Measurements from ENCODE around the gene HCN2.

HCN2 gene

DNA sequence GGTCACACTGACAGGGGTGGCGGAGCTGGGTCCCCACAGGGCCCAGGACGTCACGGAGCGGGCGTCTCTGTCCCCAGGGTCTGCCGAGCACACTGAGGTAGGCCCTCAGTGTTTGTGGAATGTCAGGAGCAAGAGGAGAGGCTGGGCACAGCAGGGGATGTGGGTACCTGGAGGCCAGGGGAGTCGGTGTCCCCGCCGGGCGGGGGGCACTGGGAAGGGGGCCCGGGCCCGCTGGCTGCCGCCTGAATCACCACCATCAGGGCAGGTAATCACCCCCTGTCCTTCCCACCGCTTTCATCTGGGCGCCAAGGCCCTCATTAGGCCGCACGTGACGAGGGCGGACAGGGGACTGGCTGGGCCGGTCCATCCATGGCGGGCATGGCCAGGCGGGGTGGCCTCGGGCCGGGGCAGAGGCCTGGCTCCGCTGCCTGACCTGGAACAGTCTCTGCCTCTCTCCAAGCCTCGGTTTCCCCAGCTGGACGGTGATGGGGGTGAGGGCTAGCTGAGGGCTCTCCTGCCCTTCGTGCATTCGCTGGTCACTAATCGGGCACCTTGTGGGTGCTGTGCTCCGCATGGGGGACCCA is 51.0 kb downstream of the HCN2 start:
- no peak for DNase-seq (ENCODE audit: low read depth)

- no peak for DNase-seq (ENCODE audit: low read depth)
Measured at GRCh38 chr19:641702-642101, 52.0 kb downstream of the HCN2 start.

DNA sequence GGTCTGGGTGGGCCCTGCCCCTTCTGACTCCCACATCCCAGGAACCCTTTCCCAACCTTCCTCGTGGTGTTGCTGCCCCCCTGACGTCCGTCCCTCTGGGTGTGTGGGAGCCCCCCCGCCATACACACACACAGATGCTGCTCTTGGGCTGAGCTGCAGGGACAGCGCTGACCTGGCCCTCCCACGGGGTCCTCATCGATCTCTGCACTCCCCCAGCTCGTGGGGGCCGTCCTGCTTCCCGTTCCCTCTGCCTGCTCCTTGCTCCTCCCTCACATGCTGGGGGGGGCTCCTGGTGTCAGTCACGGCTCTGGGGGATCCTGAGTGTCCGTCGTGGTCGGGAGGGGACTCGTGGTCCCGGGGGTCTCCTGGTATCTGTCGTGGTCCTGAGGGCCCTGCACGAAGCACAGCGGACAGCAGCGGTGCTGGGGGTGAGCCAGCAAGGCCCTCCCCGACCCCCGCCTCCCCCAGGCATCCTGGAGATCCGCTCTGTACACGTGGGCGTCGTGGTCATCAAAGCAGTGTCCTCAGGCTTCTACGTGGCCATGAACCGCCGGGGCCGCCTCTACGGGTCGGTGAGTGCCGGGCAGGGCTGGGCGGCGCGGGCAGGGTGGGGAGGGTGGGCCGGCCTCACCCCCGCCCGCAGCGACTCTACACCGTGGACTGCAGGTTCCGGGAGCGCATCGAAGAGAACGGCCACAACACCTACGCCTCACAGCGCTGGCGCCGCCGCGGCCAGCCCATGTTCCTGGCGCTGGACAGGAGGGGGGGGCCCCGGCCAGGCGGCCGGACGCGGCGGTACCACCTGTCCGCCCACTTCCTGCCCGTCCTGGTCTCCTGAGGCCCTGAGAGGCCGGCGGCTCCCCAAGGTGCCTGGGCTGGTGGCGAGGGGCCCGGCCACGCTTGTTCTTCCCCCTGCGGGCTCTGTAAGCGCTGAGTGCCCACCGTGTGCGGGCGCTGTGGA is 53.4 kb downstream of the HCN2 start:
- no peak for DNase-seq (ENCODE audit: low read depth)

GRCh38 chr19:643736-644135 is 54.1 kb downstream of the HCN2 start:
- DNase-seq (ENCODE audit: low read depth), result no peak

DNA sequence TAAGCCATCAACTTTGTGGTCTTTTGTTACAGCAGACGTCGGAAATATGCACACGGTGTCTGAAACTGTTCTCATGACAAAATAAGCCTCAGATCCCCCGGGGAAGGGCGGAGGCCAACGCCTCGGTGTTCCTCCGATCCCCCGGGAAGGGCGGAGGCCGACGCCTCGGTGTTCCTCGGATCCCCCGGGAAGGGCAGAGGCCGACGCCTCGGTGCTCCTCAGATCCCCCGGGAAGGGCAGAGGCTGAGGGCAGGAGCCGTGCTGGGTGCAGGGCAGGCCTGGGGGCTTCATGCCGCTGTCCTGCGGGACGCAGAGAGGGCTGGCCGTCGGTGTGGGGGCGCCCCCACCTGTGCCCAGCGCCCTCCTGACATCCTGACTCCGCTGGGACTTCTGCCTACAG is 54.7 kb downstream of the HCN2 start:
- no peak for DNase-seq (ENCODE audit: low read depth)

GRCh38 chr19:644789-645188 is 55.1 kb downstream of the HCN2 start:
- no peak for DNase-seq (ENCODE audit: low read depth)

DNA sequence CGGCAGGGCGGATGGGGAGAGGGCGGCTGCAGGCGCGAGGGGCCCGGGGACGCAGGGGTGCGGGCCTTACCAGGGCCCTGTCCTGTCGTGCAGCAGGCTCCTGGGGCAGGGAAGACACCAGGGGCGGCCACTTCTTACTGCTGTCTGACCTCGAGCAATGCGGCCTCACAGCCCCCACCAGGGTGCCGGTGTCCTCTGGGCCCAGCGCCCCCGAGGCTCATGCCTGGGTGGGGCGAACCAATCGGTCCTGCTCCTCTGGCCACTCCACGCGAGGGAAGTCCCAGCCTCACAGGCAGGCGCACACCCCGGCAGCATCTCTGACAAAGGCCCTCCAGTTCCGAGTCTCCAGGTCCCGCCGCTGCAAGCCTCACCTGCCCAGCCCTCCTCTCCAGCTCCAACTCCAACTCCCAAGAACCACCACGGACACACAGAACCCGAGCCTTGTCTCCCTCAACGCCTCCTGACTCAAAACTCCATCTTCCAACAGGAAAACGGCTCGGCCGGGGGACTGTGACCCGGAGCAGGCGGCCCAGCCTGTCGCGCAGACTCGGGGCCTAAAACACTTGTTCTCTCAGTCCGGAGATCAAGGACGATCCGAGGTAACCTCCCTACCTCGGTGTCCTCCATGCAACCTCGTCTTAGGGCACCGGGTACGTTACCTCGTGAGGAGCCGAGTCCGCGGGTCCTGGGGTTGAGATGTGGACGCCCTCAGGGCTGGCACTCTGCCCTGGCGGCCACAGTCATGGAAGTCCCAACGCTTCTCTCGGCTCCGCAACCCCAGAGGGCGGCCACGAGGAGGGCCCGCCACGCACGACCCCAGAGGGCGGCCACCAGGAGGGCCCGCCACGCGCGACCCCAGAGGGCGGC is 56.5 kb downstream of the HCN2 start:
- no peak for DNase-seq (ENCODE audit: low read depth)

DNA sequence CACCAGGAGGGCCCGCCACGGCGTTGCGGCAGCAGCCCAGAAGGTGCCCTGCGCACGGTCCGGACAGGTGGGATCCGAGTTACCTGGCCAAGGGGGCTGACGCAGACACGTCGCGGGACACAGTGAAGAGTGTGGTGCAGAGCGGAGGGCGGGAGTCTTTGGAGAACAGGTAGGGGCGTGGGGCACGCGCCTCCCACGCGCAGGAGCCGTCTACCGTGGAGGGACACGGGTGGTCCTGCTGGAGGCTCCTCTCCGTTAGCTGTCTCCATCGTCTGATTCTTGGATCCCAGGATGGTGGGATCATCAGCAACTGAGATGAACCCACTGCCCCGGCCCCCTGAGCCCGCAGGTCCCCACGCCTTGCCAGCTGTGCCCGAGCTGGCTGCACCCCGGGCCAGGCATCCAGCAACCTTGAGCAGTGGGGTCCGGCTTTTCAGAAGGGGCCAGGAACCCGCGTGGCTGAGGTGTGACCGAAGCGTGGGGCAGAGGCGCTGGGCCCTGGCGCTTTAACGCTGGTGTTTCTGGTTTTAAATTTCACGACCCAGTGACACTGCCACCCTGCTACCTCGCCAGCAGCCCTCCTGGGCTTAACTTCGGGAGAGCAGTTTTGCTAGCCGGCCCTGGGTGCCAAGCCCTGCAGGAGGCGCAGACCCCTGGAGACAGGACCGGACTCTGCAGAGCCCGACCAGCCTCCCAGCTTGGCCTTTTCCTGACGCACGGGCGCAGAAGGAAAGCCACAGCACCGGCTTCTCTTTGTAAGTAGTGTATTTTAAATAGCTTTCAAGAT is 57.3 kb downstream of the HCN2 start:
- DNase-seq (ENCODE audit: low read depth), result no peak

DNA sequence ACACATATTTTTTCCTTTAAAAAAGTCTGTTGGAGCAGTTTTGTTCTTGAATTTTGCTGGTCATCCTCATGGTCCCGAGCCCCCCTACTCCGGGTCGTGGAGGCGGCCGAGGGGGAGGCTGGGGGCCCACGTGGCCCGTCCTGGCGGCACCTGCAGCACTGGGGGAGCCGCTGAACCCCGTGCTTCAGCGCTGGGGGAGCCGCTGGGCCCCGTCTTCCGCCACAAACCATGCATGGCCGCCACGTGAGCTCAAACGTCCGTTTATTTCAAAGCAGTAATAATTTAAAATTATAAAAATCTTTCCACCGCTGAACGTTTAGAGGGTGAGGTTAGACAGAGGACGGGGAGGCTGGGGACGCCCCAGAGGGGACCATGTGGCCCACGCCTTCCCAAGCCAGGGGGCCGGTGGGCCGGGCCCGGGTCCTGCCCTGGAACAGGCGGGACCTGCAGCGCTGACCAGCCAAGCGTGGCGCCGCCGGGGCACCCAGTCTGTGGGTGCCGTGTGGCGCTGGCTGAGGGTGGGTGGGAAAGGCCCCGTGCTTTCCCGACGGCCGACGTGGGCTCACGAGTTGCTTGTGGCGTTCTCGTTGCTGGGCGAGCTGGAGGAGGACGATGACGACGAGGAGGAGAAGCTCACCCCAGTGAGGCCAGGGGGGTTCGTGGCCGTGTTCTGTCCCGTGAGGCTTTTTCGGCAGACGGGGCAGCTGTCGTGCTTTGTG is 58.0 kb downstream of the HCN2 start:
- DNase-seq (ENCODE audit: low read depth), result no peak

GRCh38 chr19:648305-648704 is 58.6 kb downstream of the HCN2 start:
- DNase-seq (ENCODE audit: low read depth), result no peak

GRCh38 chr19:648904-649801 is 59.5 kb downstream of the HCN2 start:
- DNase-seq (ENCODE audit: low read depth), result no peak

DNA sequence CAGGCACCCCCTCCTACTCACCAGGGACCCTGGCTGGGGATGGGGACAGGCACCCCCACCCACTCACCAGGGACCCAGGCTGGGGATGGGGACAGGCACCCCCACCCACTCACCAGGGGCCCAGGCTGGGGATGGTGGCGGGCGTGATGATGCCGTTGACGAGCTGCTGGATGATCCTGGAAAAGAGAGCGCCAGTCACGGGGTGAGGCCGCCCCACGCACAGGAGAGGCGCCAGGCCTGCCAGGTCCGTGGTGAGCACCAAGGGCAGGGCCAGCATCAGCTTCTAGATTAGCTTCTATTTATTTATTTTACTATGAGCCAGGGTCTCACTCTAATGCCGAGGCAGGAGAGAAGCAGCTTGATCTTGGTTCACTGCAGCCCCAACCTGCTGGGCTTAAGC is 60.4 kb downstream of the HCN2 start:
- DNase-seq (ENCODE audit: low read depth), result no peak

DNA sequence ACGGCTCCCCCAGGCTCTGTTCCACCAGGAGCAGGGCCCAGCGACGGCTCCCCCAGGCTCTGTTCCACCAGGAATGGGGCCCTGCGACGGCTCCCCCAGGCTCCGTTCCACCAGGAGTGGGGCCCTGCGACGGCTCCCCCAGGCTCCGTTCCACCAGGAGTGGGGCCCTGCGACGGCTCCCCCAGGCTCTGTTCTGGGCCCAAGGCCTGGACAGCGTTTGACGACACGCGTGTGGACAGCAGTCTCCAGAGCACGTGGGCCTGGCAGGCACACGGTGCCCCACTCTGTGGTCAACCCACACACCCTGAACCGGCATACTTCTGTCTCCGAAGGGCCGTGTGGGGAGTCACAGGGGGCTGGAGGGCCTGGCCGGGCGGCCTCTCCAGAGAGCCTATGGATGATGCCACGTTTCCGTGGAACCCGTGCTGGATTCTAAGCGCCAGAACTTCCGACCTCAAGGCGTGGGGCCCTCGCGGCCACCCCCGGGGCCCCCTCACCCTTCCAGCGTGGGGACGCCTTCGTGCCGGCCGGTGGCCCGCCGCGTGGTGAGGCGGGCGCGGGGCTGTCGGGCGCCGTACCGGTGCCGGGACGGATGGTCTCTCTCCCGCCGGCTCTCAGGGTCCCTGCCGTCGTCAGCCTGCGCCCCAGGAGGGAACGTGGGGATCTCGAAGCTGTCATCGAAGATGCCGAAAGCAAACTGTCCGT is 61.6 kb downstream of the HCN2 start:
- no peak for DNase-seq (ENCODE audit: low read depth)

DNA sequence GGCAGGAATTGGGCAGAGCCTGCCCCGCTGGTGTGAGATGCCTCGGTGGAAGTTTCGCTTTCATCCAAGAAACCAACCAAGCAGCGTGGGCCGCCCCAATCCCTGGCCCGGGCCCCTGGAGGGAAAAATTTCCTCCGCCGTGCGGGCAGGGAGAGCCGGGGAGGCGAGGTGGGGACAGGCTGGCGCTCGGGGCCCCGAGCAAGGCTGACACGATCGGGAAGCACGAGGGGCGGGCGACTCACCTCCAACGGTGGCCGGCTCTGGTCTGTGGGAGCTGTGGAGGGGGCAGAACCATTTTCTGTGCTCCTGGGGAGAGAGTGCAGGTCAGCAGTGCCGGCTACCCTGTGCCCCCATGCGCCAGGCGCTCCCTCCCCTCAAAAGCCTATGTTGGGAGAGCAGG is 62.3 kb downstream of the HCN2 start:
- no peak for DNase-seq (ENCODE audit: low read depth)

- DNase-seq (ENCODE audit: low read depth), result no peak
Measured at GRCh38 chr19:652467-653389, 63.0 kb downstream of the HCN2 start.

DNA sequence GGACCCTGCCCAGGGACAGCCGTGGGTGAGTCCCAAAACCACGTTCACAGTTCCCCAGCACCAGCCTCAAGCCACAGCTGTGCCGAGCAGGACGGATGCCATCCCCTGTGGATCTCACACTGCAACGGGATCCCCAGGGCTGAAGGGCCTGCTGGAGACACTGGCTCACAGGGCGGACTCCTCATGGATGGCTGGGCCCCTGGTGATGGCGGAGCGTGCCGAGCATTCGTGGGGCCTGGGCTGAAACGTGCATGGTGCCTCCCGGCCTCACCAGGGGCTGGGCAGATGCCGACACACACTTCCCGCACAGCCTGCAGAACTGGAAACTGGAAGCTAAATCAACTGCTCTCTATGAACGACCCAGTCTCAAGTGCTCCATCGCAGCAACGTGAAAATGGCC is 63.7 kb downstream of the HCN2 start:
- DNase-seq (ENCODE audit: low read depth), result no peak

DNA sequence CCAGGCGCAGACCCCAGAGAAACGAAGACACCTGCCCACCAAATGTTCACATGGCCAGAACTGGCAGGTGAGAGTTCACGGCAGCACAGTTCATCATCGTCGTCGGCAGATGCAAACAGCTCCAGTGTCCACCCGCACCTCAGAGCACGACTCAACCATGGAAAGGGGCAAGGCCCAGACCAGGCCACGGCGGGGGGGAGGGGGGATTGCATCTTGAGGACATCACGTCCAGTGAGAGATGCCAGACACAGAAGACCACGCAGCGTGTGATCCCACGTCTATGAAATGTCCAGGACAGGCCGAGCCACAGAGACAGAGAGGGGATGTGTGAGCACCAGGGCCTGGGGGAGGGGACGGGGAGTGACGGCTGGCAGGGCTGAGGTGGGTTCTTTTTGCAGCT is 66.0 kb downstream of the HCN2 start:
- DNase-seq (ENCODE audit: low read depth), result no peak
